B cell (primary cell): Measurements from ENCODE around the gene BAHCC1. TPM values are rescaled to one million over a fixed set of nuclear protein-coding genes. Genes with fewer than 3 reads are reported as not detected.

Experiments
- ATAC-seq: fragments of 200-7000 bp; cut with Tn5 transposase; one replicate; pipeline ENCODE4 v1.10.0; 2021; ENCODE audit warnings: low read depth, mild to moderate bottlenecking, moderate number of reproducible peaks, moderate library complexity
- CTCF ChIA-PET: fragments of 350-600 bp; sonication (Branson Sonifier 250); formaldehyde crosslinking; loops from one replicate; lab custom pipeline; 2021; ENCODE audit warnings: antibody characterized with exemption, inconsistent platforms; lab: Charles Lee
- POLR2A ChIA-PET: fragments of 350-600 bp; sonication (Branson Sonifier 250); formaldehyde crosslinking; loops from one replicate; lab custom pipeline; 2021; ENCODE audit warnings: antibody characterized with exemption; lab: Charles Lee
- DNase-seq: peaks from one replicate; pipeline ENCODE4 v3.0.0; 2013
- H2AFZ ChIP-seq: 2 replicates; pipeline ENCODE4 v1.6.1; 2012; ENCODE audit warnings: mild to moderate bottlenecking, low read depth, low read length; ENCODE audit not compliant: insufficient read depth, poor library complexity, severe bottlenecking
- H3K27ac ChIP-seq, 2 donors: 1 replicate in 1 of 2; 2 replicates in 1 of 2; pipeline ENCODE4 v1.5.1; 2012 to 2013; ENCODE audit warnings: low read length in 2 of 2, mild to moderate bottlenecking in 2 of 2, moderate library complexity in 1 of 2
- H3K27me3 ChIP-seq, 4 experiments: fragments of 200-600 bp in 1 of 4; sonication (generic) in 1 of 4; replicated peaks in 1 of 4; 1 replicate in 2 of 4; 2 replicates in 2 of 4; pipeline versions ENCODE4 v1.6.1 to v1.7.0; 2013 to 2016; ENCODE audit warnings: low read length in 3 of 4, mild to moderate bottlenecking in 2 of 4, mixed read lengths in 1 of 4, moderate library complexity in 1 of 4; ENCODE audit not compliant: insufficient read depth in 4 of 4, control insufficient read depth in 3 of 4; ENCODE audit errors: control extremely low read depth in 1 of 4
- H3K36me3 ChIP-seq, 2 experiments: replicated peaks in 1 of 2; 1 replicate in 1 of 2; 2 replicates in 1 of 2; pipeline versions ENCODE4 v1.6.1 to v1.7.1; 2013; ENCODE audit warnings: low read length in 1 of 2; ENCODE audit not compliant: insufficient read depth in 2 of 2, control insufficient read depth in 1 of 2; ENCODE audit errors: control extremely low read depth in 1 of 2, extremely low read depth in 1 of 2
- H3K4me1 ChIP-seq, 2 donors: fragments of 200-600 bp in 1 of 2; sonication (generic) in 1 of 2; 1 replicate in 1 of 2; 2 replicates in 1 of 2; pipeline versions ENCODE4 v1.5.1 to v1.6.1; 2013 to 2017; ENCODE audit warnings: low read length in 2 of 2; ENCODE audit not compliant: control insufficient read depth in 2 of 2, insufficient read depth in 2 of 2
- H3K4me2 ChIP-seq: replicated peaks from 2 replicates; pipeline ENCODE3; 2012; ENCODE audit warnings: mild to moderate bottlenecking, low read depth, low read length; ENCODE audit not compliant: poor library complexity, severe bottlenecking
- H3K4me3 ChIP-seq, 5 experiments: fragments of 200-600 bp in 1 of 5; sonication (generic) in 1 of 5; 1 replicate in 3 of 5; 2 replicates in 2 of 5; pipeline versions ENCODE4 v1.5.1 to v1.7.0; 2011 to 2016; ENCODE audit warnings: low read length in 4 of 5, mild to moderate bottlenecking in 4 of 5, low read depth in 2 of 5, control low read depth in 1 of 5, moderate library complexity in 1 of 5; ENCODE audit not compliant: insufficient read depth in 1 of 5; ENCODE audit errors: control extremely low read depth in 1 of 5, extremely low read depth in 1 of 5
- H3K79me2 ChIP-seq: fragments of 200-600 bp; sonication (generic); one replicate; pipeline ENCODE4 v1.6.0; 2016; ENCODE audit warnings: low read length; ENCODE audit not compliant: control insufficient read depth, insufficient read depth
- H3K9ac ChIP-seq: fragments of 200-600 bp; sonication (generic); 2 replicates; pipeline ENCODE4 v1.6.1; 2017; ENCODE audit warnings: mild to moderate bottlenecking, low read length, moderate library complexity
- H3K9me3 ChIP-seq, 3 donors: one replicate each; pipeline versions ENCODE4 v1.6.1 to v1.7.1; 2013; ENCODE audit warnings: low read length in 2 of 3; ENCODE audit not compliant: control insufficient read depth in 2 of 3, insufficient read depth in 1 of 3; ENCODE audit errors: control extremely low read depth in 1 of 3
- H4K20me1 ChIP-seq: 2 replicates; pipeline ENCODE4 v1.6.0; 2012; ENCODE audit warnings: mild to moderate bottlenecking, low read length; ENCODE audit not compliant: insufficient read depth, control insufficient read depth, poor library complexity, severe bottlenecking
- H3K27ac Mint-ChIP-seq: one replicate; pipeline ENCODE4 v1.8.0; 2021; ENCODE audit warnings: mixed read lengths
- H3K27me3 Mint-ChIP-seq: one replicate; pipeline ENCODE4 v1.8.0; 2021; ENCODE audit warnings: mixed read lengths
- H3K4me1 Mint-ChIP-seq: one replicate; pipeline ENCODE4 v1.8.0; 2021; ENCODE audit warnings: mixed read lengths
- H3K4me3 Mint-ChIP-seq: one replicate; pipeline ENCODE4 v1.8.0; 2021; ENCODE audit warnings: mixed read lengths
- H3K9me3 Mint-ChIP-seq: one replicate; pipeline ENCODE4 v1.8.0; 2022; ENCODE audit warnings: mixed read lengths; ENCODE audit not compliant: insufficient read depth
- CTCF ChIP-seq: fragments of 200-600 bp; IDR thresholded peaks from one replicate; pipeline ENCODE4 v1.8.0; 2022; ENCODE audit warnings: antibody characterized with exemption, mild to moderate bottlenecking
- EZH2 ChIP-seq: IDR thresholded peaks from 2 replicates; pipeline ENCODE4 v1.6.1; 2012; ENCODE audit warnings: borderline replicate concordance, low read depth, mild to moderate bottlenecking, moderate library complexity, low read length; ENCODE audit not compliant: insufficient read depth, poor library complexity, severe bottlenecking
- WGBS: methylation state at CpG from one replicate; pipeline ENCODE4 v1.1.5; 2013; ENCODE audit warnings: missing lambda C conversion rate; ENCODE audit not compliant: insufficient coverage; 5-methylcytosine and 5-hydroxymethylcytosine counted together
- intact Hi-C: fragments of 100-400 bp; cut with micrococcal nuclease; formaldehyde crosslinking; loops from one replicate; pipeline ENCODE4 v1.10.0; 2022
- polyA plus RNA-seq: library from polyadenylated mRNA; depleted of rRNA; stranded (reverse); fragments of >200 nt; gene quantifications from 2 replicates; pipeline ENCODE4 v1.2.3, GENCODE V29; 2012
- total RNA-seq, 2 donors: library from RNA; stranded (reverse); fragments of 120-200 nt in 1 of 2; gene quantifications; 1 replicate in 1 of 2; 2 replicates in 1 of 2; pipeline versions ENCODE4 v1.2.3 to v1.2.4, GENCODE V29; 2013 to 2022

The BAHCC1 gene
- total and polyA plus RNA-seq, 2 donors (not counting 1 experiment from before 2014, with no cell fraction given): 0.12 to 0.48 TPM

GRCh38 chr17:81436294-81436849, 41.1 kb downstream of the BAHCC1 start:
- TF ChIP-seq EZH2: no peak
- no peak for TF ChIP-seq CTCF
- Mint-ChIP-seq H3K9me3 (no peaks in the 10 kb centered on the region), H3K27ac (no peak overlapping the region), H3K4me1 (peaks cover 4% of the 10 kb centered on the region), H3K27me3 (peaks cover 5% of the 10 kb centered on the region), H3K4me3 (no peak overlapping the region)
- Histone ChIP-seq H2AFZ (no peak overlapping the region), H3K4me3 (no peak overlapping the region), H3K9ac (no peak overlapping the region), H4K20me1 (no peaks in the 10 kb centered on the region), H3K36me3 (no peaks in the 10 kb centered on the region), H3K9me3 (no peaks in the 10 kb centered on the region), H3K27me3 (peaks cover 0 to 22% (median 0%) of the 10 kb centered on the region in 4 experiments), H3K4me1 (peaks cover 0 to 8% of the 10 kb centered on the region in 2 donors), H3K4me2 (no peak overlapping the region), H3K79me2 (no peaks in the 10 kb centered on the region), H3K27ac (no peak overlapping the region)
- no peak for DNase-seq
- intact Hi-C loops: no loop called here
- ChIA-PET POLR2A (no interaction called here), CTCF (no interaction called here)
- ATAC-seq: no peak
- 78% methylated on average over 14 of the region's 19 CpGs for WGBS

GRCh38 chr17:81437191-81437651, 42.0 kb downstream of the BAHCC1 start:
- intact Hi-C loops: no loop called here
- Histone ChIP-seq H3K4me3 (no peak overlapping the region), H3K36me3 (no peaks in the 10 kb centered on the region), H2AFZ (no peak overlapping the region), H3K4me2 (no peak overlapping the region), H3K9ac (no peak overlapping the region), H3K79me2 (no peaks in the 10 kb centered on the region), H3K27me3 (peaks cover 0 to 14% (median 0%) of the 10 kb centered on the region in 4 experiments), H3K4me1 (peaks cover 0 to 8% of the 10 kb centered on the region in 2 donors), H3K9me3 (no peaks in the 10 kb centered on the region), H3K27ac (no peak overlapping the region), H4K20me1 (no peaks in the 10 kb centered on the region)
- H3K9me3 Mint-ChIP-seq: no peaks in the 10 kb centered on the region
- no peak overlapping the region for H3K27ac Mint-ChIP-seq
- ATAC-seq: no peak
- CTCF ChIA-PET: no interaction called here
- no peak overlapping the region for H3K4me3 Mint-ChIP-seq
- no peak for DNase-seq
- WGBS: 10% methylated on average over 10 of the region's 10 CpGs
- TF ChIP-seq CTCF (no peak), EZH2 (no peak)
- H3K27me3 Mint-ChIP-seq: peaks cover 3% of the 10 kb centered on the region
- POLR2A ChIA-PET: no interaction called here
- H3K4me1 Mint-ChIP-seq: peaks cover 4% of the 10 kb centered on the region
